GM23338 (cell line): ENCODE data around the gene ZFC3H1. TPM values are rescaled to one million over a fixed set of nuclear protein-coding genes. Genes with fewer than 3 reads are reported as not detected.

Experiments used
- ATAC-seq: fragments of 200-7000 bp; cut with Tn5 transposase; 3 replicates; pipeline ENCODE4 v1.9.1; 2020
- DNase-seq: peaks from one replicate; pipeline ENCODE4 v3.0.0-alpha.2; 2015; ENCODE audit warnings: low spot score
- H2AFZ ChIP-seq: fragments of 200-600 bp; sonication (generic); 2 replicates; pipeline ENCODE4 v1.8.0; 2016; ENCODE audit warnings: antibody characterized with exemption, mild to moderate bottlenecking, moderate library complexity
- H3F3A ChIP-seq: fragments of 200-600 bp; sonication (generic); replicated peaks from 2 replicates; pipeline ENCODE4 v1.8.0; 2017; ENCODE audit warnings: antibody characterized with exemption, mixed run types, low read depth
- H3K27ac ChIP-seq: fragments of 200-600 bp; sonication (generic); 2 replicates; pipeline ENCODE4 v1.6.1; 2016; ENCODE audit warnings: low read depth
- H3K27me3 ChIP-seq: fragments of 200-600 bp; sonication (generic); 2 replicates; pipeline ENCODE4 v1.8.0; 2016; ENCODE audit warnings: mild to moderate bottlenecking, mixed run types, moderate library complexity; ENCODE audit not compliant: insufficient read depth
- H3K36me3 ChIP-seq: fragments of 200-600 bp; sonication (generic); 2 replicates; pipeline ENCODE4 v1.8.0; 2016; ENCODE audit warnings: mild to moderate bottlenecking; ENCODE audit not compliant: insufficient read depth
- H3K4me1 ChIP-seq: fragments of 200-600 bp; sonication (generic); 2 replicates; pipeline ENCODE4 v1.8.0; 2016; ENCODE audit warnings: mild to moderate bottlenecking, moderate library complexity; ENCODE audit not compliant: insufficient read depth
- H3K4me2 ChIP-seq: fragments of 200-600 bp; sonication (generic); 2 replicates; pipeline ENCODE4 v1.7.1; 2017; ENCODE audit warnings: mixed run types
- H3K4me3 ChIP-seq: fragments of 200-600 bp; sonication (generic); 2 replicates; pipeline ENCODE4 v1.6.1; 2016; ENCODE audit warnings: mixed run types
- H3K79me2 ChIP-seq: fragments of 200-600 bp; sonication (generic); replicated peaks from 2 replicates; pipeline ENCODE4 v1.8.0; 2017; ENCODE audit warnings: mild to moderate bottlenecking; ENCODE audit not compliant: insufficient read depth
- H3K9me2 ChIP-seq: fragments of 200-600 bp; sonication (generic); 2 replicates; pipeline ENCODE4 v1.8.0; 2017; ENCODE audit not compliant: insufficient read depth
- H4K20me1 ChIP-seq: fragments of 200-600 bp; sonication (generic); replicated peaks from 2 replicates; pipeline ENCODE4 v1.8.0; 2017; ENCODE audit warnings: mild to moderate bottlenecking; ENCODE audit not compliant: insufficient read depth
- H3K27ac Mint-ChIP-seq: 2 replicates; pipeline ENCODE4 v1.8.0; 2020; ENCODE audit warnings: inconsistent platforms, mild to moderate bottlenecking, moderate library complexity, mixed read lengths
- H3K27me3 Mint-ChIP-seq: 3 replicates; pipeline ENCODE4 v1.8.0; 2022; ENCODE audit warnings: low read depth, mild to moderate bottlenecking, moderate library complexity, mixed read lengths, inconsistent platforms; ENCODE audit not compliant: insufficient read depth, poor library complexity
- H3K36me3 Mint-ChIP-seq: 3 replicates; pipeline ENCODE4 v1.8.0; 2021; ENCODE audit warnings: low read depth, mild to moderate bottlenecking, inconsistent platforms, moderate library complexity, mixed read lengths
- H3K4me1 Mint-ChIP-seq: 3 replicates; pipeline ENCODE4 v1.8.0; 2020; ENCODE audit warnings: mild to moderate bottlenecking, inconsistent platforms, mixed read lengths
- H3K4me3 Mint-ChIP-seq: 3 replicates; pipeline ENCODE4 v1.8.0; 2021; ENCODE audit warnings: moderate library complexity, mild to moderate bottlenecking, inconsistent platforms, mixed read lengths
- H3K9me3 Mint-ChIP-seq: 3 replicates; pipeline ENCODE4 v1.8.0; 2020; ENCODE audit warnings: moderate library complexity, mild to moderate bottlenecking, inconsistent platforms, mixed read lengths
- CTCF ChIP-seq, 2 experiments: fragments of 200-600 bp in 1 of 2; sonication (generic) in 1 of 2; conservative IDR thresholded peaks; 2 replicates each; pipeline versions ENCODE4 v1.5.1 to v1.6.1; 2016 to 2017; ENCODE audit warnings: antibody characterized with exemption in 2 of 2, low read depth in 2 of 2, mild to moderate bottlenecking in 2 of 2, moderate library complexity in 1 of 2
- EZH2 ChIP-seq: fragments of 200-600 bp; sonication (generic); IDR thresholded peaks from one replicate; pipeline ENCODE4 v1.8.0; 2017; ENCODE audit warnings: antibody characterized with exemption, mild to moderate bottlenecking, low read depth; ENCODE audit not compliant: unreplicated experiment
- JUNB ChIP-seq: IDR thresholded peaks from one replicate; pipeline ENCODE4 v1.6.1; 2016; ENCODE audit warnings: antibody characterized with exemption; ENCODE audit not compliant: unreplicated experiment
- REST ChIP-seq: IDR thresholded peaks from one replicate; pipeline ENCODE4 v1.6.1; 2018; ENCODE audit warnings: antibody characterized with exemption; ENCODE audit not compliant: unreplicated experiment
- STAT1 ChIP-seq: IDR thresholded peaks from one replicate; pipeline ENCODE4 v1.6.1; 2016; ENCODE audit warnings: antibody characterized with exemption; ENCODE audit not compliant: unreplicated experiment
- ZNF114 ChIP-seq: fragments of 250-450 bp; sonication (Bioruptor Pico); IDR thresholded peaks from 2 replicates; pipeline ENCODE4 v1.5.0; 2020; ENCODE audit warnings: mild to moderate bottlenecking, moderate library complexity
- ZNF331 ChIP-seq: fragments of 250-450 bp; sonication (Bioruptor Pico); IDR thresholded peaks from 2 replicates; pipeline ENCODE4 v1.5.0; 2020; ENCODE audit warnings: low read depth, mild to moderate bottlenecking, moderate library complexity
- ZNF462 ChIP-seq: fragments of 250-450 bp; sonication (Bioruptor Pico); IDR thresholded peaks from 2 replicates; pipeline ENCODE4 v1.5.0; 2020; ENCODE audit warnings: mild to moderate bottlenecking, moderate library complexity
- polyA plus RNA-seq: library from polyadenylated mRNA; unstranded; fragments of >200 nt; fragmentation: Nextera tagmentation; extraction: Ambion mirVana; gene quantifications from 2 replicates; pipeline ENCODE4 v1.2.1, GENCODE V29; 2016
- total RNA-seq: library from RNA; depleted of rRNA; stranded (reverse); fragments of >200 nt; shearing (Covaris generic); gene quantifications from 2 replicates; pipeline ENCODE4 v1.2.3, GENCODE V29; 2014

Gene ZFC3H1
- total and polyA plus RNA-seq, 2 experiments from 2014 or later, result 30.3 to 46.2 TPM

GRCh38 chr12:71686658-71687025 is 23.0 kb upstream of the ZFC3H1 start (continued):
- TF ChIP-seq REST (no peak), ZNF331 (CRISPR knock-in tag) (no peak), EZH2 (no peak), CTCF (conservative IDR thresholded peaks at IDR 0.05; ENCODE audit: low read depth in 2 of 2) (no peak), ZNF114 (CRISPR knock-in tag) (no peak), JUNB (no peak)

GRCh38 chr12:71685914-71686657 is 22.4 kb upstream of the ZFC3H1 start, which contains the start of gene TMEM19:
TSS of gene TMEM19 (plus strand) at chr12:71686082. CDS start at chr12:71686681, 599 bp downstream.
- Mint-ChIP-seq H3K36me3 (no peaks in the 10 kb centered on the region), H3K27ac (peak within 1 kb of the TSS; percentile 94), H3K27me3 (no peaks in the 10 kb centered on the region), H3K9me3 (no peaks in the 10 kb centered on the region), H3K4me1 (peaks cover 7% of the 10 kb centered on the region; the same call in 2 of the 3 replicates), H3K4me3 (peak within 1 kb of the TSS; percentile 91)
- Histone ChIP-seq H3K4me2 (peak within 1 kb of the TSS; percentile 84), H3K36me3 (no peaks in the 10 kb centered on the region), H3K27me3 (no peaks in the 10 kb centered on the region), H3F3A (no peaks in the 10 kb centered on the region), H4K20me1 (no peaks in the 10 kb centered on the region), H3K9me2 (no peaks in the 10 kb centered on the region), H3K27ac (peak within 1 kb of the TSS; percentile 68), H3K4me1 (peaks cover 4% of the 10 kb centered on the region; the same call in 1 of the 2 replicates), H3K4me3 (peak within 1 kb of the TSS; percentile 56), H3K79me2 (peaks cover 15% of the 10 kb centered on the region; the same call in 1 of the 2 replicates), H2AFZ (peak within 1 kb of the TSS; percentile 74)
- peak; percentile 86 for DNase-seq
- peak; percentile 96 for ATAC-seq
- TF ChIP-seq ZNF462 (no peak), STAT1 (no peak), CTCF (conservative IDR thresholded peaks at IDR 0.05; ENCODE audit: low read depth in 2 of 2) (peak in 1 of 2 experiments; percentile 25; a peak in 2 of 4 replicates)
